GM18520 (cell line): Measurements from ENCODE around the gene ZNF343.

Experiments
- ATAC-seq: cut with Tn5 transposase; IDR thresholded peaks from one replicate; pipeline ENCODE4 v1.9.1; 2021; ENCODE audit not compliant: unreplicated experiment

The ZNF343 gene

DNA sequence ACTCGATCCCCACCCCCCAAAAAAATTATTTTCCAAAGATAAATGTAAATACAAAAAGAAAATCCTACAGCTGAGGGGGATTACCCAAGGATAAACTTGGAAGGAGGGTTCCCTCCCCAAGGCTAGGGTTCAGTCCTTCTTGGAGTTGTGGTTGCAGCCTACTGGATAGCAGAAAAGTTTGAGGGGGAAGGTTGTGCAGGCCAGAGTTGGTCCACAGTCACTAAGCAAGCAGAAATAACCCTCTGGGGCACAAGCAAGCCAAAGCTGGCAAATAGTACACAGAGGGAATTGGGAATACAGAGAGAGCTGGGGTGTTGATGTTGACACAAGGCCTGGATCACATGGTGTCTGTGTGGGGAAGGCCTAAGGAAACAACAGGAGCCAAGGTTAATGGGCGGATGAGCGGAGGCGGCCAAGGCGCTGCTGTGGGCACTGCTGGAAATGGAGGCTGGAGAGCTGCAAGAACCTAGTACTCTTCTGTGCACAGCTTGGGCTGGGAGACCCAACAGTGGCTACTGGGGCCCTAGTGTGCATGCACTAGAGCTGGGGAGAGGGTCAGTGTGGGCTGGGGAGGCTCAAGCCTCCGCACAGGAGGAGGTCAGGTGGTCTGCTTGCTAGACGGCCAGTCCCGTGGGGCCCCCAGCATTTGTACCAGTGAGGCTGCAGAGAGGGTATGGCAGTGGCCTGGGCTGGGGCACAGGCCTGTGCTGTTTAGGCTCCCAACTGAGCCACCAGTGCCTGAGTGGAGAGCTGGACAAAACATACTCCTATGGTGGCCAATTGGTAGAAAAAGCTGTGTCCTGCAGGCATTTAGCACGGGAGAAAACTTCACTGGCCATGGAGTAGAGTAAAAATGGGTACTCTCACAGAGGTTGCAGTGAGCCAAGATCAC, 32.6 kb downstream of the ZNF343 start:
- no peak for ATAC-seq

DNA sequence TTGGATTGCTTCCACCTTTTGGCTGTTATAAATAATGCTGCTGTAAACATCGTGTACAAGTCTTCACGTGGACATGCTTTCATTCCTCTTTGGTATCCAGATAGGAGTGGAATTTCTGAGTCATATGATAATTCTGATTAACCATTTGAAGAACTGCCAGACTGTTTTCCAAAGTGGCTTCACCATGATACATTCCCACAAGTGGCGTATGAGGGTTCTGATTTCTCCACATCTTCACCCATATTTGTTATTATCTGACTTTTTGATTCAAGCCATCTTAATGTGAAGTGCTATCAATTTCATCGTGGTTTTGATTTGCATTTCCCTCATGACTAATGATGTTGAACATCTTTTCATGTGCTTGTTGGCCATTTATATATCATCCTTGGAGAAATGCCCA, 35.2 kb downstream of the ZNF343 start:
- ATAC-seq, result no peak

DNA sequence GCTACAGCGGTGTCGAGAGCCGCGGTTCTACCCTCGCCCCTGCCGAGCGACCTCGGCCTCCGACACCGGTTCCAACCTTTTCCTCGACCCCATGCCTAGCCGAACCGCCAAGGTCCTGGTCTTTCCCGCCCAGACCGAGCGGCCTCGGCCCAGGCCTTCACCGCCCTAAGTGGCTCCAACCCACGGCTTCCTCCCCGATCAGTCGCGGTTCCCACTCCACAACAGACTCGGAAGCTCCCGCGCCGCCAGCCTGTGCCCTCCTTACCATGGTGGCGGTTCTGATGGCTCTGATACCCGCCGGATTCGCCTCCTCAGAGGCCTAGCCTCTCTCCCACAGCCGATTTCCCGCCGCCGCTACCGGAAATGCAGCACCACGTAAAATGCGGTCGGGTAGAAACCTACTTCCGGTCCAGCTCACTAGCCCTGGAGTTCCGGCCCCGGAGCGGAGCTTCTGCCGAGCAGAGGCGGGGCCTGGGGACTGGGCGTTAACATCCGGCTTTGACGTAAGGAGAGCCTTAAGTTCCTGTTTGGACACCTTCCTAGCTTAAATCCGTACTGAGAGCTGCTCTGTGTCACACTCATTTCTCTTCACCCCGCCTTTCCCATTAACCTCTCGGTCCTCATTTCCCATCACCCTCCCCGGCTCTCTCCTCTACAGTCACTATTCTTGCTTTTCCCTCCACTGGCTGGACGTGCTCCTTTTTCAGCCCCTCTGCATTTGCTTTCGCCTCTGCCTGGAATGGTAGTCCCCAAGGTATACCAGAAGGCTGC, 38.1 kb downstream of the ZNF343 start, which contains the start of gene SNRPB:
SNRPB (minus strand) TSS at position 367 of the 771 bp plus-strand sequence; CDS start at position 268, 99 bp downstream.
- ATAC-seq, result peak; percentile 91

DNA sequence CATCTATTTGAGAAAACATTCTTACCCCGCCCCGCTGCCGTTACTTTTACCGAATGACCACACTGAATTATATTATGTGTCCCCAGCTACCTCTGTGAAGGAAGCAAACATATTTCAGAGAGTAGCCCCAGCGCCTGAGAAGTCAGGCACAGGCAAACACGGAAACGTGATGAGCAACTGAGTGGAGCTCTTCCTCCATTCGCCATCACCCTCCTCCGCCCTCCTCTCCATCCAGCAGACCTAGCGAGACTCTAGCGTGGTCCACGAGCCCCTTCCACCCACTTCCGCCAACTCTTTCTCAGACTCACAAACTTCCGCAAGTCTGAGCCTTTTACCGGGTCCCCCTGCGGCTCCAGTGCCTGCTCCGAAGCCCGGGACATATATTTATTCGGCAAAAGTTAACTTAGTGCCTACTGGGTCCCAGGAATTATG, 38.7 kb downstream of the ZNF343 start:
- no peak for ATAC-seq

DNA sequence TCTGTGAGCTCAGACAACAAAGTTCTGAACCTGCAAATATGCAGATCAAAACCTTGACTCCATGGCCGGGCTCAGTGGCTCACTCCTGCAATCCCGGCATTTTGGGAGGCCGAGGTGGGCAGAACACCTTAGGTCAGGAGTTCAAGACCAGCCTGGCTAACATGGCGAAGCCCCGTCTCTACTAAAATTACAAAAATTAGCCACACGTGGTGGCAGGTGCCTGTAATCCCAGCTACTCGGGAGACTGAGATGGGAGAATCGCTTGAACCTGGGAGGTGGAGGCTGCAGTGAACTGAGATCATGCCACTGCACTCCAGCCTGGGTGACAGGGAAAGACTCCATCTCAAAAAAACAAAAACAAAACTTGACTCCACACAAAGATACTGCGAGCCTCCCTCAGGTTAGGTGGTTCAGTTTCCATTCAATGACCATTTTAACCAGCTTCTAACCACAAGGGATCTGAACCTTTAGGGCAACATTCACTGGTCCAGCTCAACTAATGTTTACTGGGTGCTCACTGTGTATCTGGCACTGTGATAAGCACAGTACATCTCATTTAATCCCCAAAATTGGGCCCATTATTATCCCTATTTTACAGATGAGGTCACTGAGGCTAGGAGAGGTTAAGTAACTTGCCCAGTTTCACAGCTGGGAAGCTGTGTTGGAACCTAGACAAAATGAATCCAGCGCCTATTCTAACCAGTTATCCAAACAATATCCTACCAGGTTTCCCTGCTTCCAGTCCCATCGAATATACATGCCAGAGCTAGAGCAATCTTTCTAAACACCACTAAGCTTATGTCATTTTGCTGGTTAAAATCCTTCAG, 39.9 kb downstream of the ZNF343 start:
- ATAC-seq, result no peak

DNA sequence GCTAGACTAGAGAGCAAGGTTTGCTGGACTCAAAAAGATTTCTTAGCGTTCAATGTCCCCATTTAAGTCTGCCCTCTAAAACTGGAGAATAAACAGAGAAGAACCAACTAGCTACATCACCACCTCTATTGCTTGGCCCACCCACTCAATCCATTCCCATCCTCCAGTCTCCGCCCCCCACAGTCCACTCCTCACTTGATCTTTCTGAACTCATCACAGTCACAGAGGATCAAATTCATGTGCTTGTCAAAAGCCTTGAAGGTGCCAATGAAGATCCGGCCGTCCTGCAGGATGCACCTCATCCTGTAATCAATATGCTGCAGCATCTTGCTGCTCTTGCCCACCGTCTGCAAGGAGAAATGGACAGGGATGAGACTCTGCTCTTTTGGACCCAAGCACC, 41.3 kb downstream of the ZNF343 start:
- no peak for ATAC-seq

DNA sequence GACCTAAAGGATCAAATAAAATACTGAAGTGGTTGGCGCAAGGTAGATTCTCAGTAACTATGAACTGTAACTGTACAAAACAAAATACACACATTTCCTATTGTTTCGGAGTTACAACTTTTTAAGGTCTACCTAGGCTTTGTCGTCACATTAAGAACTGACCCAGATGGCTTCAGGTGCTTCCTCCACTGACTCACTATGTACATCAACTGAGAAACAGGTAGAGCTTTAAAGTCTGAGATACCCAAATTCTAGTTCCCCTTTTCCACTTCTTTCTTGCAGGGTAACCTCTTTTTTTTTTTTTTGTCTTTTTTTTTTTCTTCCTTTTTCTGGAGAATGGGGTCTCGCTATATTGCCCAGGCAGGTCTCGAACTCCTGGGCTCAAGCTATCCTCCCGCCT, 43.6 kb downstream of the ZNF343 start:
- ATAC-seq, result no peak

DNA sequence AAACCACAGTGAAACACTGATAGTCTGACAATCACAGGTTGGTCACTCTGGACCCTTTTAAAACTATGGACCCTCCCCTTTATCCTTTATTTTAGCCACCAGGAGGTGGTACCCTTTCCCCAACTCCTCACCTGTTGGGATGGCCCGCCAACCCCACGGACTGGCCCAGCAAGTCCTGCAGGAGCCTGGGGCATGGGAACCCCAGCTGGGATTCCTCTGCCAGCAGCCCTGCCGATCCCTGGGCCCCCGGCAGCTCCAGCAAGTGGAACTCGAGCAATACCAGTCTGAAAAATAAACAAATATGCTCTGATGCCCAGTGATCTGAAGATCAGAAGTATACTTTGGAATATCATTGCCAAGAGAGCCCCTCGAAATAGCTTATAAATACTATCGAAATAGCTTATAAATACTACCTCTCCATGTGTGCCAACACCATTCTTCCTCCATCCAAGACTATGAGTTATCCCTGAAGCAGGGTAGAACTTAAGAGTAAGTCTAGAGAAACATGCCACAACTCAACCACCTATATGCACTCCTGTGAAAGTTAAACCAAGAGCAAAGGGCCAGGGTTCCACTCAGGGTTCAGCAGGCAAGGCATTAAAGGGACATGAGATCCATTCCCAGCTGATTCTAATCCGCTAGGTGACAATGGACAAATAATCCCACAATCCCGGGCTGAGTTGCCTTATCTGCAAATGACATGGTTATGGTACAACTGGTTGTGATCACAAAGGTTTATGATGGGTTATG, 44.9 kb downstream of the ZNF343 start:
- no peak for ATAC-seq

DNA sequence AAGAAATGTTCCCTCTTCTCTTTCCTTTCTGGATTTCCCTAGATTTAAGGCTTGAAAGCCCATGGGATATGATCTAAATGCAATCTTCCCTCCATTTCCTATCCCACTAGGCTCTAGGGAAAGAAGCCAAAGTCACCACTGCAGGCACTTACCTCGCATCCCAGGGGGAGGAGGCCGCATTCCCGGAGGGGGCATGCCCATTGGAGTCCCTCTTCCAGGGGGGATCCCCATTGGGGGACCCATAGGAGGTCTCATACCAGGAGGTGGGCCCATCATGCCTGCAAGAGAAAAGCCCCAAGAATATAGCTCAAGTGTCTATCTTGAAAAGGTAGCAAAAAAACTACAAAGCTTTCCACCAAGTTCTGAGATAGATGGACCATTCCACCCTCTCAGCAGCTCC, 46.2 kb downstream of the ZNF343 start:
- no peak for ATAC-seq

DNA sequence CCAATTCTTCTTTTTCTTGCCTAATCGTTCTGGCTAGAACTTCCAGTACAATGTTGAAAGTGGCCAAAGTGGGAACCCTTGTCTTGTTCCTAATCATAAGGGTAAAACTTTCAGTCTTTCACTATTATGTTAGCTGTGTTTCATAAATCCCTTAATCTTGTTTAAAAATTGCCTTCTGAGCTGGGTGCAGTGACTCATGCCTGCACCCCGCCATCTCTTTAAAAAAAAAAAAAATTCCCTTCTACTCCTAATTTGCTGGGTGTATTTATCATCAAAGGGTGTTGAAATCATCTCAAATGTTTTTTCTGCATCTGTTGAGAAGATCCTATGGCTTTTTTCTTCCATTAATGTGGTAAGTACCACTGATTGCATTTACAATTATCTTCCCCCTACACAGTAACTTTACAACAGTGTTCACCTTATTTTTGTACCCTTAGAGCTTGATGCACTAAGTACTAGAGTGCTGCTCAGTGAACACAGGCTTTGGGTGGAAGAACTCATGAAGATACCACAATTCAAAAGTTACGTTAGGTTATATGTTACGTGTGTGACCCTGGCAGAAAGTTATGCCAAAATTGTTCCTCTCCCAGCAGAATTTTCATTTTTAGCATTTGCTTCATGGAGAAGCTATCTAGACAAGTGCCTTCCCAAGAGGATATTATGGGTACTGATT, 47.8 kb downstream of the ZNF343 start:
- ATAC-seq, result no peak

DNA sequence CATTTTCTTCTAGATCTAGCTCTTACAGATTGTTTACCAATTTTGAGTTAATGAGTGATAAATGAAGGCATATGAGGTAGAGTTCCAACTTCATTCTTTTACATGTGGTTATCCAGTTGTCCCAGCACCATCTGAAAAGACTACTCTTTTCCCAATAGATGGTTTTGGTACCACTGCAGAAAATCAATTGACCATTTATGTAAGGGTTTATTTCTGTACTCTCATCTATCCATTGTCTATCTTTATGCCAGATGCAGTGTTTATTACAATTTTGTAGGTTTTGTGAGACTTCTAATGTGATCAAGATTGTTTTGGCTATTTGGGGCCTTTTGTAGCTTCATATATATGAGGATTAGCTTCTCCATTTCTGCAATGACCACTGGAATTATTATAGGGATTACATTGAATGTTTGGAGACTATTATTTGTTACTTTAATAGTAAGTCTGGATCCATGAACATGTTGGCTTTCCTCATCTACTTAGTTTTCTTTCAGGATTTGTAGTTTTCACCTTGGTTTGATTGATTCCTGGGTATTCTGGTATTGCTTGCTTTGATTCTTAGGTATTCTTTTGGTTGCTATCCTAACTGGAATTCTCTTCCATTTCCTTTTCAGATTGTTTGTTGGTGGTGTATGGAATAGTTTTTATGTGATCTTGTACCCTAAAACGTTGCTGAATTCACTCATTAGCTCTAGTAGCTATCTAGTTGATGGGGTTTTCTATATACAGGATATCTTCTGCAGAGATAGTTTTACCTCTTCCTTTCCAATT, 48.5 kb downstream of the ZNF343 start:
- ATAC-seq, result no peak

DNA sequence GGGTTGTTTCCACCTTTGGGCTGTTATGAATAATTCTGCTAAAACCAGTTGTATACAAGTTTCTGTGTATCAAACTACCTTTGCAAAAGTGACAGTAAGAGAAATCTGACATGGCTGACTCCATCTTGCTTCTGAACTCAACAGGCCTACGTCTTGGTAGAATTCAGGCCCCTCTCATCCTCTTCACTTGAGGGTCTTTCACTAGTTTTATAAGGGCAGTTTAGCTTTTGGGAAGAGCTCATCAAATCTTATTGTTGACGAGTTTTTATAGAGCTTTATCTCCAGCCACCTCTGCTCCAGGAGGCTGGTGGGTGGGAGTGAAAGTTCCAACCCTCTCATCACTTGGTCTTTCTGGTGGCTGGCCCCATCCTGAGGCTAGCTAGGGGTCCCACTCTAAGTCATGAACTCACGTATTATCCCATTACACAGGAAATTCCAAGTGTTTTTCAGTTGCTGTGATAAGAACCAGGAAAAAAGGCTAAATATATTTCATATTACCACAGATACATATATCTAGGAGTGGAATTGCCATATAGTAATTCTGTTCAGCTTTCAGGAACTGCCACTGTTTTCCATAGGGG, 49.7 kb downstream of the ZNF343 start:
- ATAC-seq, result no peak

DNA sequence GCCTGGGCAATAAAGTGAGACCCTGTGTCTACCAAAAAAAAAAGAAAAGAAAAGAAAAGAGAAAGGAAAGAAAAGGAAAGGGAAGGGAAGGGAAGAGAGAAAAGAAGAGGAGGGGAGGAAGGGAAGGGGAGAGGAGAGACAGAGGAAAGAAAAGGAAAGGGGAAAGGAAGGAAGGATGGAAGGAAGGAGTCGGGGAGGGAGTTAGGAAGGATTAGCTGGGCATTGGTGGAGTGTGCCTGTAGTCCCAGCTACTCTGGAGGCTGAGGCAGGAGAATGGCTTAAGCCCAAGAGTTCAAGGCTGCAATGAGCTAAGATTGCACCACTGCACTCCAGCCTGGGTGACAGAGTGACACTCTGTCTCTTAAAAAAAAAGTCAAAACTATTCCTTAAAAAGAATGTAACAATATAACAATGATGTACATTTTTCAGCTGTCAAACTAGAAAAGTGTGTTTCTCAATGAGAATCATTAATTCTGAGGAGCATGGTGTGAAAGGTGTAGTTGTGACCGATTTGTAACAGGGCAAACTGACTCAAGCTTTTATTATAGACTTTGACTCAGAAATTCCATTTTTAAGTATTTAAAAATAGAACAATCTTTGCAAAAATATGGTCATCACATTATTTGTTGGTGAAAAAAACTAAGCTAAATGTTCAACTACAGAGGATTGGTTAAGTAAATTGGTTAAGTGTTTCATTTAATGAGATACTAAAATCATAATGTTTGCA, 52.8 kb downstream of the ZNF343 start:
- no peak for ATAC-seq

DNA sequence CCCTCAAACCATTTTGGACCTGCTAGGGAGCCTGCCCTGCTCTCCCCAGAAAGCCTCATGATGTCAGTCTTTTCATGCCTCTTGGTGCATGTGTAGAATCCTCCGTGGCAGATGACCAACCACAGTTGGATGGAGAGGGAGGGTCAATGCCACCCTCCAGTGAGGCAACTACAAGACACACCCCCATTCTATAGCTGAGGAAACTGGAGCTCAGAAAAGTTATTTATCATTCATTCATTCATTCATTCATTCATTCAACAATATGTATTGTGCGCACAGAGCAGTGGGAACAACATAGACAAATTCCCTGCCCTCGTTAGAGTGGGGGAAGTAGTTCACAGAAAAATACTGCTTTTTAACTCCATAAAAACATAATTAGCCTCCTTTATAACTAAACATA, 54.9 kb downstream of the ZNF343 start:
- no peak for ATAC-seq

DNA sequence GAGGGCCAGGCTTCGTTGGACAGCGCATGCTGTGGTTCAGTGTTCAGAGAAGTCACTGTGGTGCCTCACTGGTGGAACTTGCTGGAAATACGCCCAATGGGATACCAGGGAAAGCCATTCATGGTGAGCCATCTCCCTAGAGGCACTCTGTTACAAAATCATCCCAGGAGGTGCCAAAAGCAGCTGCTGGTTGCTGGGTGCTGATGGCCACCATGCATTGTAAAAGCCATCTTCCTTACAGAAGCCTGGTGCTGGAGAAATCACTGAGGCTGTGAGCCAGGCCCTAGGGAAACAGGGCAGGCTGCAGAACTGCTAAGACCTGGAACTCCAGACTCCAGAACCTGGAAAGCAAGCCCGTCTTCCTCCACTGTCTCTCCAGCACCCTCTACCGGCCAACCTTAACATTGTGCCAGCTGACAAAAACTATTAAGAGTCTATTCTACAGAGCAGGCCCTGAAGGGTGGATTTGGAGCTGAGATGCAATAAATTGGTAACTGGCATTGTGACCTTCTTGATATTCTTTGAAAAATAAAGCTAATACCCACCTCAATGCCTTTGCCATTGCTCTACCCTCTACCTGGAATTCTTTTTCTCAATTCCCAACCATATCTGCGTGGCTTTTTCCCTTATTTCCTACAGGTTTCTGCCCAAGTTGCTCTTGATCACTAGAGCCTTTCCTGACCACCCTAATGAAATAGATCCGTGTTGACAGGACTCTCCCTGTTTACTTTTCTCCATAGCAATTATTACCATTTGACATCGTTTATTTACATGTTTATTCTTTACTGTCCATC, 56.6 kb downstream of the ZNF343 start:
- no peak for ATAC-seq

DNA sequence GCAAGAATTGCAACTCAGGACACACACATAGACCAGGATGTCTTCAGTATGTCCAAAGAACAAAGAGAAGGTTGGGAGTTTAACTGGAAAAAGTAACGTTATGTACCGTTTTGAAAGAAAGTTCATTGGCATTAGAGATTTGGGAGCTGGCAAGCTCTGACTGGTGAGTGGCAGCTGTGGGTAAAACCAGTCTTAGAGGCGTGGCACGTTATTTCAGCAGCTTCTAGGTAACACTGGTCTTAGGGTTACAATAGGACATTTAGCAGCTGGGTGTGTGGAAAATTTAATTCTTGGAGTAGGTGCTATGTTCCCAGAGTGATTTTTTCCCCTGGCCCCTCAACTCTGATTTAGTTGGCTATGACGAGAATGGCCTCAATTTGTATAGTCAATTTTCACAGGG, 57.3 kb downstream of the ZNF343 start:
- no peak for ATAC-seq

DNA sequence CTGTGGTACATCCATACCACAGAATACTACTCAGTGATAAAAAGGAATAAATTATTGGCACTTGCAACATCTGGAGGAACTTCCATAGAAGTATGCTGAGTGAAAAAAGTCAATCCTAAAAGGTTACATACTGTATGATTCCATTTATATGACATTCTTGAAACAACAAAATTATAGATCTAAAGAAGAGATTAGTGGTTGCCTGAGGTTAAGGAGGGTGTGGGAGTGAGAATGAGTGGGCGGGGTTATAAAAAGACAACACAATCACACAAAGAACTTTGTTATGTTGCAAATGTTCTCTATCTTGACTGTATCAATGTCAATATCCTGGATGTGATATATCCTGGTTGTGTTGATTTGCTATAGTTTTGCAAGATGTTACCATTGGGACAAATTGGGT, 59.3 kb downstream of the ZNF343 start:
- no peak for ATAC-seq
